ENCODE data around the gene UAP1L1.

- TF ChIP-seq CTCF (IDR thresholded peaks at IDR 0.05) (peak; percentile 68 to 84 (median 78)), POLR2A (IDR thresholded peaks at IDR 0.05) (no peak)
Measured at GRCh38 chr9:137029058-137029936, 48.0 kb upstream of the UAP1L1 start.
